ENCODE data around the gene EEF1G. TPM values are rescaled to one million over a fixed set of nuclear protein-coding genes. Genes with fewer than 3 reads are reported as not detected.

Gene EEF1G
- total and polyA plus RNA-seq, 2 of the 13 experiments (the other 11 are each of a cell fraction or from before 2014, with no cell fraction given) = 1,787 to 2,144 TPM

- TF ChIP-seq ZNF800 (CRISPR knock-in tag; IDR thresholded peaks at IDR 0.05) (peak; percentile 69; the same call in 1 of the 2 replicates), ZNF616 (CRISPR knock-in tag; IDR thresholded peaks at IDR 0.05; ENCODE audit: low read depth) (peak; percentile 27; the same call in 1 of the 2 replicates), ZNF740 (CRISPR knock-in tag; IDR thresholded peaks at IDR 0.05) (no peak), KLF12 (CRISPR knock-in tag; IDR thresholded peaks at IDR 0.05; ENCODE audit: borderline replicate concordance) (no peak), JUNB (CRISPR knock-in tag; IDR thresholded peaks at IDR 0.05; ENCODE audit: borderline replicate concordance) (peak; percentile 62), BCL3 (CRISPR knock-in tag; IDR thresholded peaks at IDR 0.05) (no peak), CERS6 (CRISPR knock-in tag; IDR thresholded peaks at IDR 0.05) (no peak), ZNF570 (CRISPR knock-in tag; IDR thresholded peaks at IDR 0.05; ENCODE audit: borderline replicate concordance) (no peak), ZKSCAN1 (IDR thresholded peaks at IDR 0.05; ENCODE audit: low read length) (no peak), FOXA3 (CRISPR knock-in tag; IDR thresholded peaks at IDR 0.05) (no peak), ELF3 (CRISPR knock-in tag; IDR thresholded peaks at IDR 0.05) (no peak), ELF4 (CRISPR knock-in tag; IDR thresholded peaks at IDR 0.05; ENCODE audit: borderline replicate concordance) (no peak), ZHX1 (CRISPR knock-in tag; IDR thresholded peaks at IDR 0.05; ENCODE audit: low read depth) (no peak), ZBTB8A (CRISPR knock-in tag; IDR thresholded peaks at IDR 0.05; ENCODE audit: borderline replicate concordance, low read depth) (no peak), RERE (CRISPR knock-in tag; IDR thresholded peaks at IDR 0.05; ENCODE audit: low read depth) (no peak), ZFP90 (CRISPR knock-in tag; IDR thresholded peaks at IDR 0.05; ENCODE audit: borderline replicate concordance) (no peak), HCFC1 (IDR thresholded peaks at IDR 0.05; ENCODE audit: low read depth, low read length) (no peak), BORCS8-MEF2B (CRISPR knock-in tag; IDR thresholded peaks at IDR 0.05) (peak; percentile 43; the same call in 1 of the 2 replicates)
These were observed 27.4 kb upstream of the EEF1G start (continued) for GRCh38 chr11:62601122-62601371.

Data from HepG2 (cell line).